Stomach (tissue), 9 donors: Measurements from ENCODE around the gene LRP1B. TPM values are rescaled to one million over a fixed set of nuclear protein-coding genes. Genes with fewer than 3 reads are reported as not detected.
A peak's percentile ranks its signal among the peaks of the same experiment; 100 is the strongest.

Source experiments
- DNase-seq, 2 donors: peaks; one replicate each; pipeline versions ENCODE4 v3.0.0 to v3.0.0-alpha.2; 2013 to 2019
- H3K27ac ChIP-seq, 5 donors: fragments of 200-600 bp in 4 of 5; sonication (generic) in 4 of 5; one replicate each; pipeline ENCODE4 v1.5.1; 2013 to 2019; ENCODE audit warnings: mild to moderate bottlenecking in 1 of 5, moderate library complexity in 1 of 5
- H3K27me3 ChIP-seq, 3 donors: fragments of 200-600 bp; sonication (generic); one replicate each; pipeline ENCODE4 v1.5.1; 2017 to 2019; ENCODE audit warnings: mixed run types in 1 of 3
- H3K36me3 ChIP-seq, 4 donors: fragments of 200-600 bp; sonication (generic); 1 replicate in 3 of 4; 2 replicates in 1 of 4; pipeline ENCODE4 v1.5.1; 2016 to 2019
- H3K4me1 ChIP-seq, 4 donors: fragments of 200-600 bp; sonication (generic); one replicate each; pipeline ENCODE4 v1.5.1; 2016 to 2019
- H3K4me3 ChIP-seq, 4 donors: fragments of 200-600 bp; sonication (generic) in 3 of 4; one replicate each; pipeline ENCODE4 v1.5.1; 2016 to 2019; ENCODE audit warnings: mild to moderate bottlenecking in 1 of 4
- H3K9me3 ChIP-seq, 4 donors: fragments of 200-600 bp; sonication (generic); one replicate each; pipeline ENCODE4 v1.5.1; 2016 to 2019
- EP300 ChIP-seq: sonication (generic); formaldehyde crosslinking; IDR thresholded peaks from one replicate; pipeline ENCODE4 v1.6.1; 2017; ENCODE audit warnings: antibody characterized with exemption
- POLR2A ChIP-seq, 4 donors: fragments of 450-650 bp; IDR thresholded peaks; one replicate each; pipeline ENCODE4 v1.6.1; 2016; ENCODE audit warnings: antibody characterized with exemption in 4 of 4, control low read depth in 2 of 4, mild to moderate bottlenecking in 1 of 4, moderate library complexity in 1 of 4
- POLR2AphosphoS5 ChIP-seq, 3 donors: sonication (generic); formaldehyde crosslinking; IDR thresholded peaks; one replicate each; pipeline ENCODE4 v1.6.1; 2016; ENCODE audit warnings: antibody characterized with exemption in 3 of 3
- WGBS, 5 donors: extraction: QIAGEN DNeasy Blood & Tissue Kit in 3 of 5; methylation state at CpG; one replicate each; pipeline versions ENCODE4 v1.1.5 to v1.1.7; 2013 to 2018; 5-methylcytosine and 5-hydroxymethylcytosine counted together
- intact Hi-C: fragments of 100-400 bp; cut with DNase I; formaldehyde crosslinking; loops from one replicate; pipeline ENCODE4 v1.15.1; 2023; ENCODE audit warnings: low total_unique reads
- polyA plus RNA-seq, 3 donors: library from polyadenylated mRNA; stranded (reverse); fragments of 200-250 nt; gene quantifications; one replicate each; pipeline ENCODE4 v1.2.3, GENCODE V29; 2013
- total RNA-seq, 5 donors: library from RNA; depleted of rRNA; stranded (reverse); fragments of >200 nt; gene quantifications; one replicate each; pipeline versions ENCODE4 v1.1.0 to v1.2.3, GENCODE V29; 2014 to 2016
- TF ChIP-seq, protein P1 (sequence below), 7 experiments: fragments of 450-650 bp in 4 of 7; fragments of 200-600 bp in 3 of 7; sonication (generic) in 3 of 7; IDR thresholded peaks; one replicate each; pipeline ENCODE4 v1.5.1; 2016 to 2019; ENCODE audit warnings: antibody characterized with exemption in 7 of 7, control low read depth in 2 of 7, mild to moderate bottlenecking in 1 of 7
- donor health status: healthy with polysubstance abuse.
- donor health status: Bipolar disorder and iron deficiency.
- donor health status: healthy.

LRP1B gene
- total and polyA plus RNA-seq, 8 donors = under 0.01 to 9.0 (median 0.38) TPM

DNA sequence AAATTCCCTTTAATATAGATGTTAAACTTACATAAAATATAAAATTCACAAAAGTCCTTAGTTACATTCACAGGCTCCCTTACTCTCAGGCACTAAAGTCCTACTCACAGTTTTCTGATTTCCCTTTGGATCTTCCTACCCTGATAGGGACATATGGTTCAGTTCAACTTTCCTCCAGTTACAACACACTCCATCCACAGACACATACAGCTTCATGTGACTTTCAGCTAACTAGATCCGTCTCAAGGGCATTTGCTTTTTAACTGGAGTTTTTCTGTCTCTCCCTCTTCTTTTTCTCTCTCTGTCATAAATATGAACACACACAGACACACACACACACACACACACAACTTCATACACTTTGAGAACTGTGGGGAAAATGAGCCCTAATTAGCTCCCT lies 419.2 kb downstream of the LRP1B start:
- H3K9me3 ChIP-seq = no peaks in the 10 kb centered on the region
- H3K27me3 ChIP-seq = no peaks in the 10 kb centered on the region
- peak in 1 of 2 donors; percentile 33 for DNase-seq
- WGBS, 5 donors = 59 to 70% (median 64%) methylated on average over 1 of the region's 1 CpG
- intact Hi-C loops = no loop called here
- peaks cover 0 to 7% (median 2%) of the 10 kb centered on the region in 4 donors for H3K4me1 ChIP-seq
- H3K4me3 ChIP-seq = no peak overlapping the region
- TF ChIP-seq, protein P1, sequence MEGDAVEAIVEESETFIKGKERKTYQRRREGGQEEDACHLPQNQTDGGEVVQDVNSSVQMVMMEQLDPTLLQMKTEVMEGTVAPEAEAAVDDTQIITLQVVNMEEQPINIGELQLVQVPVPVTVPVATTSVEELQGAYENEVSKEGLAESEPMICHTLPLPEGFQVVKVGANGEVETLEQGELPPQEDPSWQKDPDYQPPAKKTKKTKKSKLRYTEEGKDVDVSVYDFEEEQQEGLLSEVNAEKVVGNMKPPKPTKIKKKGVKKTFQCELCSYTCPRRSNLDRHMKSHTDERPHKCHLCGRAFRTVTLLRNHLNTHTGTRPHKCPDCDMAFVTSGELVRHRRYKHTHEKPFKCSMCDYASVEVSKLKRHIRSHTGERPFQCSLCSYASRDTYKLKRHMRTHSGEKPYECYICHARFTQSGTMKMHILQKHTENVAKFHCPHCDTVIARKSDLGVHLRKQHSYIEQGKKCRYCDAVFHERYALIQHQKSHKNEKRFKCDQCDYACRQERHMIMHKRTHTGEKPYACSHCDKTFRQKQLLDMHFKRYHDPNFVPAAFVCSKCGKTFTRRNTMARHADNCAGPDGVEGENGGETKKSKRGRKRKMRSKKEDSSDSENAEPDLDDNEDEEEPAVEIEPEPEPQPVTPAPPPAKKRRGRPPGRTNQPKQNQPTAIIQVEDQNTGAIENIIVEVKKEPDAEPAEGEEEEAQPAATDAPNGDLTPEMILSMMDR (IDR thresholded peaks at IDR 0.05) = no peak
- no peak overlapping the region for H3K27ac ChIP-seq
- no peaks in the 10 kb centered on the region for H3K36me3 ChIP-seq

DNA sequence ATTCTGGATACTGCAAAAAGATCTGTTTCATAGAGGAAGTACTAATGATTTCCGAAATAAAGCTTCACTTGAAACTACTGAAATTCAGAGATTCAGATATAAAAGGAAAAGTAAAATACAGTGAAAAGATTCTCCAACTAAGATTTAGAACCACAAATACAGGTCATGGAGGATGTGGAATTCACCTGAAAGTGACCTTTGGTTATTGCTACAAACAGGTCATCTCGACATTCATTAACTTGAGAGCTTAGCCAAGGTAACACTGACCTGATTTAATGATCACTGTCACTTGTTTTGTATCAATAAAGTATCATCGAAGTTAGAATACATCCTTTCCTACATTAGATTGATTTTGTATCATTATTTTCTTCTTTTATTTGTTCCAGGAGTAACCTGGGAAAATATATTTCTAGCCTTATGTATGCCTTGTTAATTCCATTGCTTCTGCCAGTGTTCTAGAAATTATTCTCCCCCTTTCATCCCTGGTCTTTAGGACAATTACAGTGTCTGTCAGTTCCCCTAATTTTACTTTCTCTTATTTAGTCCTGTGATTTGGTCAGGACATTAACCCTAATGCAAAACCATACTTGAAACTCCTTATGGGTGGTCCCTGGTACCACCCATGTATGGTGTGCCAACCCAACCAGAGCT lies 420.1 kb downstream of the LRP1B start:
- intact Hi-C loops = no loop called here

DNA sequence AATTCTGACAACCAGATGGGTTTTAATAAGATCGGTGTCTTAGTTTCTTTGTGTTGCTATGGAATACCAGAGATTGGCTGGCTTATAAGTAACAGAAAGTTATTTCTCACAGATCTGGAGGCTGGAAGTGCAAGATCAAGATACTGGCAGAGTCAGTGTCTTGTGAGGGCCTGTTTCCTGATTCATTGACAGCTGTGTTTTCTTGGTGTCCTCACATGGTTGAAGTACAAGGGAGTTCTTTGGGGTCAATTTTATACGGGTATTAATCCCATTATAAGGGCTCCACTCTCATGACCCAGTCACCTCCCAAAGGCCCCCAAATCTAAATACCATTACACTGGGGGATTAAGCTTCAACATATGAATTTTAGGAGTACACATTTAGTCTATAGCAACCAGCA lies 421.1 kb downstream of the LRP1B start:
- Histone ChIP-seq H3K4me3 (no peak overlapping the region), H3K27ac (no peak overlapping the region), H3K36me3 (no peaks in the 10 kb centered on the region), H3K4me1 (peaks cover 0 to 6% (median 2%) of the 10 kb centered on the region in 4 donors), H3K27me3 (no peaks in the 10 kb centered on the region), H3K9me3 (no peaks in the 10 kb centered on the region)
- intact Hi-C loops = no loop called here
- TF ChIP-seq POLR2AphosphoS5 (IDR thresholded peaks at IDR 0.05) (no peak), POLR2A (IDR thresholded peaks at IDR 0.05) (no peak), EP300 (no peak)
- TF ChIP-seq, protein P1 (IDR thresholded peaks at IDR 0.05) = no peak
- WGBS, 5 donors = 76 to 89% (median 83%) methylated on average over 2 of the region's 2 CpGs
- DNase-seq = no peak

More for the DNA sequence above, 420.1 kb downstream of the LRP1B start:
- 82 to 90% (median 84%) methylated on average over 3 of the region's 3 CpGs for WGBS, 5 donors
- H3K27me3 ChIP-seq = no peaks in the 10 kb centered on the region
- no peak overlapping the region for H3K27ac ChIP-seq
- H3K4me3 ChIP-seq = no peak overlapping the region
- H3K9me3 ChIP-seq = no peaks in the 10 kb centered on the region
- peaks cover 0 to 7% (median 2%) of the 10 kb centered on the region in 4 donors for H3K4me1 ChIP-seq
- DNase-seq = no peak
- TF ChIP-seq, protein P1 (IDR thresholded peaks at IDR 0.05) = no peak
- no peak for TF ChIP-seq POLR2A (IDR thresholded peaks at IDR 0.05)
- no peak for TF ChIP-seq POLR2AphosphoS5 (IDR thresholded peaks at IDR 0.05)
- no peak for TF ChIP-seq EP300
- H3K36me3 ChIP-seq = no peaks in the 10 kb centered on the region

DNA sequence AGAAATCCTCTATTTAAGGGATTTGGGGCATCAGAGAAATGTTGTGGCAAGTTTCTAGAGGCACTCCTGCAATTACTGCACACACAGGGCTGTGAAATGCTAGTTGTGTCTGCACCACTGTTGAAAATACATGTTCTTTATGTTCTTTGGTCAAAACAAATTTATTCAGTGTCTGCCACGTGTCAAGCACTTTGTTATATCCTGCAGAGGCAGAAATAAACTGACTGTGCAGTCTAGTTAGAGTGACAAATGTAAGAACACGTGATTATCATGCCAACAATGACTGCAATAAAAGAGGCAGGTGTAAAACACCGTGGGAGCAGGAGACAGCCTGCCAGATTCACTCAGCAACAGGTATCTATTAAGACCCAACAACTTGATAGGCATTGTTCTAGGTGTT lies 423.3 kb downstream of the LRP1B start:
- Histone ChIP-seq H3K9me3 (no peaks in the 10 kb centered on the region), H3K4me1 (peaks cover 0 to 3% (median 0%) of the 10 kb centered on the region in 4 donors), H3K4me3 (no peak overlapping the region), H3K36me3 (no peaks in the 10 kb centered on the region), H3K27me3 (no peaks in the 10 kb centered on the region), H3K27ac (no peak overlapping the region)
- peak in 1 of 2 donors; percentile 2 for DNase-seq
- TF ChIP-seq, protein P1 (IDR thresholded peaks at IDR 0.05) = no peak
- TF ChIP-seq POLR2A (IDR thresholded peaks at IDR 0.05) = no peak
- TF ChIP-seq EP300 = no peak
- no peak for TF ChIP-seq POLR2AphosphoS5 (IDR thresholded peaks at IDR 0.05)
- intact Hi-C loops = no loop called here
- WGBS, 5 donors = 42 to 62% (median 49%) methylated on average over 3 of the region's 3 CpGs
